Stimulated activated CD4-positive, alpha-beta T cell treated with anti-CD3 and anti-CD28 coated beads, Interleukin-12 subunit alpha, Interleukin-12 subunit beta, amount 100 ng/mL, for 48 hours (primary cell): ENCODE measurements around the gene C17orf75.

Experiments
- DNase-seq, 3 donors: peaks; one replicate each; pipeline ENCODE4 v3.0.0-alpha.2; 2020; ENCODE audit warnings: low read depth in 2 of 3, low spot score in 1 of 3

The C17orf75 gene

DNA sequence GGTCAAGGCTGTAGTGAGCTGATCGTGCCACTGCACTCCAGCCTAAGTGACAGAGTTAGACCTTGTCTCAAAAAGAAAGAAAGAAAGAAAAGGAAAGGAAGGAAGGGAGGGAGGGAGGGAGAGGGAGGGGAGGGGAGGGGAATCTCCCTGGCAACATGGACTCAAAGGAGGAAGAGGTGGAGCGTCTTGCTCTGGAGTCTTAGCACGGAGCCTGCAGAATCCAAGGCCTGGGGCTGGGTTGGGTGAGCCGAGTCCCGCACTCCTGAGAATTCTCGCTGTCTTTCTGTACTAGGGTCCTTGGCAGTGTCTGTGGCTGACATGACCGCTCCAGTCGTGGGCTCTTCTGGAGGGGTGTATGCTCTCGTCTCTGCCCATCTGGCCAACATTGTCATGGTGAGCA is 36.9 kb downstream of the C17orf75 start:
- no peak for DNase-seq

DNA sequence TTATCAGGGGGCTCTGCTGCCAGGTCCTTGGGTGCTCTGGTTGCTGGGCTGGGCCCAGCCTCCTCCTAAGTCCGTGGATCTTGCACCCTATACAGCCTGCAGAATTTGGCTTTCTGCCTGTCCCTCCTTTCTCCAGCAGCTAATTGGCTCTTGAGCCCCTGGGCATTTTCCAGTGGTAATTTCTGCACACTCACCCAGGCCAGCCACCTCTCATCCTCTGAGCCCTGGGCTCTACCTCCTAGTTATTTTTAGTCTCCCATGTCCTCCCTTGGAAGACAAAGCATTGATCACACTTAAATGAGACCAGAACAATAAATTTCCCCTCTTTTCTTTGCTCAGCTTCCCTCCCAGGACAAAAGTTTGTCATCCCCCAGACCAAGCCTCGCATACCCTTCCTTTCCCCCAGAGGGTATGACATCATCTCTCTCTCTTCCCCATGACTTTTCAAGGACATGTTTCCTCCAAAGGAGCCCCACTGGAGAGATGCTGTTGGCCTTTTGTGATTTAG is 38.1 kb downstream of the C17orf75 start:
- DNase-seq = no peak

DNA sequence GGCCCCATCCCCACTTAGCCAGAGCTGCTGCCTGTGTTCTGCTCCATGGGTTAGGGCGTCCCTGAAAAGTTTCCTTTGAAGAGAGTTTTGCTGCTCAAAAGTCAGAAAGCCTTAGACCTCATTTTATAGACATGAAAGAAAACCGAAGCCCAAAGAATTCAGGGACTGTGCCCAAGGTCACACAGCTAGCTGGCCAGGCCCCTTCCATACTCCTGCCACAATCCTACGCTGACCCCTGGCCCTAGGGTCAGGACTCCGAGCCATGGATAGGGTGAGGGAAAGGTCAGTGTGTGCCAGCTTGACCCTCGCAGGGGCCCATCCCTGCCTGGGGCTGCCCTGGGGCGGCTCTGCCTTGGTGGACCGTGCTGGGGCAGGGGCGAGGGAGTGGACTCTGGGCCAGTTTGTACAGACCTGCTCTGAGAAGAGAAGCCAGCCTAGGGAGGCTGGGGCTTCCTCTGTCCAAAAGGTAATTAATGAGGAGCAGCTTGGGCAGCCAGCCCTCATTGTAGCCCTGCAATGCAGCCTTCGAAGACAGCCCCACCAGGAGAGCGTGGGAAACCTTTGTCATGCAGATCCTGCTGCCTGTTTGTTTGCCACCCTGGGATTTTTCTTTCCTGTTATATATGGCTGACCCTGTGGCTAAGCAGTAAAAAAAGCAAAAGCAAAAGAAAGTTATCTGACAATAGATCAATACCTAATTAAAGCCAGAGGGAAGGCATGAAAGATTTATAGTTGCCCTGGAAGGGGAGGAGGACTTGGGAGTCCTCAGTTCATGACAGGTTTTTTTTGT is 38.9 kb downstream of the C17orf75 start:
- no peak for DNase-seq

DNA sequence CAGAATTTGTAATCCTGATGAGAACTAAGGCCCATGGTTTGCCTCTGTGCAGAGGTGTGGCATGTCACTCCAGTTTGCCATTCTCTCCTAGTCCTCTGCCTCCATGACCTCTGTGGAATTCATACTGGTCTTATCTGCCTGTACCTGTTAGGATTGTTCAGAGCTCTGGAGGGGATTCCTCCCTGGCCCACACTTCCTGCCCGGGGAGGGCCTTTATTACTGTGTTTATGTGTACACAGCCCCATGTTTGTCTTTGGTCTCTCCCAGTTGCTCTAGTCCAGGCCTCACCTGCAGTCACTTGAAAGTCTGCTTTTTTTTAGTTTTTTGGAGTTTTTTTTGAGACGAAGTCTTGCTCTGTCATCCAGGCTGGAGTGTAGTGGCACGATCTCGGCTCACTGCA is 39.9 kb downstream of the C17orf75 start:
- no peak for DNase-seq

DNA sequence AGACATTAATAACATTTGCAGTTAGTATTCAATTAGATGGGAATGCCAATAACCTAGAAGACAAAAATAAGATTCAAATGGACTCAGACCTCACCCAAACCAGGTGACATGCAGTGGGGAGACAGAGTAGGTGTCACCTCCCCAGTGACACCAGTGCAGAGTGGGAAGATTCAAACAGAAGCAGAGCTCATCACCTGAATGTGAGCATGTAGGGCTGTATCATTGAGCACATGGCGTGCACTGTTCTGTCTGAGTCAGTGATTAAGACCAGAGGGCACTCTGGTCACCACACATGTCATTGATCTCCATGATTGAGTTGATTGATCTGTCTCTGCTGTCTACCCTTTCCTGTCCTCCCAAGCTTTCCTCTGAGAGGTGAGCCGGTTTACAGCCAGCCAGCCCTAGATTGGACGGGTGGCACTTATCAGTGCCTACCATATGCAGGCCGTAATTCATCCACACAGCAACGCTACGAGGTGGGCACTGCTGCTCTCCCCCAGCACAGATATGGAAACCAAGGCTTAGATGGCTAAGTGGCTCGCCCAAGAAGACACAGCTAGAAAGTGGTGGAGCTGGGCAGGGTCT is 42.3 kb downstream of the C17orf75 start:
- no peak for DNase-seq

DNA sequence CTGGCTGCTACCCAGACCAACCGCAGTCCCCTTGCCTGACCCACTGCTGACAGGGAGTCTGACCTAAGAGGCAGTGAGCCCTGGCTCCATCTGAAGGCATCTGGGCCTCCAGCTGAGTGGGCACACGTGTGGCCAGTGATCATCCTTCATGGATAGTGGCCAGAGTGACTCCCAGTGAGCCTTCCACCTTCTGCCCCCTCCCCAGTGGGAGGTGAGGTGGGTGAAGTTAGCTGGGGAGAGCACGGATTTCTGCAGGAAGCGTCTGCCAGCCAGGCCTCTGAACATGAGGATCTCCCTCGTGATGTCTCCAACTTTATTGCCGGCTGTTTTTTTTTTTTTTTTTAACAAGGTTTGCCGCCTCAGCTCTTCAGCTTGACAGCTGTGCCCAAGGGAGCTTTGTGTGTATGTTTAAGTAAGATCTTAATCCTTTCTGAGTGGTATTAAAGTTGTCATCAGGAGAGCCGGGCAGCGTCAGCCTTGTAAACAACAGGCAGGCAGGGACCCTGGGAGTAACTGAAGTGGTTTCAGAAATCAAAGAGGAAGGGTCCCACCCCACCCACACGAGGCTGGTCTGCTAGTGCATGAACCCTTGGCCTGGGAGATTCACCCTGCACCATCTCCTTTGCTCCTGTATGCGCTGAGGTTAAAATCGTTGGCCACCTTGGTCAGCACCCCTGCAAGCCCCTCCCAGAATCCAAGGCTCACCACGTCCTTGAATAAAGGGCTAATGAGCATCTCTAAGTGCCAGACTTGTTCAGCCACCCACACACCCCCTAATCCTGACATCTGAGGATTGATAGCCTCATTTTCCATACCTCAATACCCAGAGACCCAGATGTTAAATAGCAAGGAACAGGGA is 43.0 kb downstream of the C17orf75 start:
- DNase-seq = no peak

DNA sequence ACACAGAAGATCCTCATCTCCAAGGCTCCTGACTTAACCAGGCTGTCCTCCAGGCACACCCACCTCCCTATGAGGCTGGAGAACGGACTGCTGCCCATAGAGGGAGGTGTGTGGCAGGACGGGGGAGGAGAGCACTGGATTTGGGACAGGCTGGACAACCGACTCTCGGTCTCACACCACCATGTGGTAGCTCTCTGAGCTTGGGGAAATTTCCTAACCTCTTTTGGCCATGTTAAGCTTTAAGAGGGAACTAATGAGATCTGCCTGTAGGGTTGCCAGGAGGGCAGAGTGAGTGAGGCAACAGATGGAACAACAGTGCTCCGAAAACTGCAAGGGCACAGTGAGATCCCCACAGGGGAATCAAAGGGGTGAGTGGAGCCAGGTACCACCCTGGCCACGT is 43.7 kb downstream of the C17orf75 start:
- DNase-seq = no peak

DNA sequence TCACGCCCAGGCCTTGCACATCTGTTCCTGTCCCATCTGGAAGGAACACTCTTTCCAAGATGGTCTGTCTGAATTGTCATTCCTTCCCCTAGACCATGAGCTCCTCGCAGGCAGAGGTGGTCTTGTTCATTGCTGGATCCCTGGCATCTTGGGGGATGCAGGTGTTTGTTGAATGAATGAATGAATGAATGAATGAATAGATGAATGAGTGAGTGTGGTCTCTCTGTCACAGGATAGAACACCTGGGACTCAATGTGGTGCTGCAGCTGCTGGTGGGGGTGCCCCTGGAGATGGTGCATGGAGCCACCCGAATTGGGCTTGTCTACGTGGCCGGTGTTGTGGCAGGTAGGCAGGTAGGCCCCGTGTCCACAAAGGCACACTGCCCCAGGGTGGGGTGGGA is 44.1 kb downstream of the C17orf75 start:
- DNase-seq = no peak

DNA sequence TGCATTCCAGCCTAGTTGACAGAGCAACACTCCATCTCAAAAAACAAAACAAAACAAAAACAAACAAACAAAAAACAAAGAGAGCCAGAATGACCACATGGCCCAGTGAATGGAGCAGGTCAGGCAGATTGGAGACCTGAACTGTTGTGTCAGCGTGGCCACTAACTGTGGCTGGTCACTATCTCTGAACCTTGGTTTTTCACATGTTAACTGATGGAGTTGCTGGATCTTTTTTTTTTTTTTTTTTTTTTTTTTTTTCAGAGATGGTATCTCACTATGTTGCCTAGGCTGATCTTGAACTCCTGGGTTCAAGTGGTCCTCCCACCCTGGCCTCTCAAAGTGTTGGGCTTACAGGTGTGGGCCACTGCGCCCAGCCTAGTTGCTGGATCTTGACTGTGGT is 44.5 kb downstream of the C17orf75 start:
- no peak for DNase-seq

DNA sequence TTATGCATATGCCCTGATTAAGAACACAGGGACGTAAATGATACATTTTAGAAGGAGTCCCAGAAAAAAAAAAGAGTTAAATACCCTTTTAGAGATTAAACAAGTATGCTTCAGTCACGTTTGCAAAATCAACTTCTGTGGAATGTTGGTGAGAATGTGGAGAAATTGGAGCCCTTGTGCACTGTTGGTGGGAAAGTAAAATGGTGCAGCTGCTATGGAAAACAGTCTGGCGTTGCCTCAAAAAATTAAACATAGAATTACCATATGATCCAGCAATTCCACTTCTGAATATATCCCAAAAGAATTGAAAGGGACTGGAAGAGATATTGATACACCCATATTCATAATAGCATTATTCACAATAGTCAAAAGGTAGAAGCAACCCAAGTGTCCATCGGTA is 49.9 kb downstream of the C17orf75 start:
- DNase-seq = no peak

DNA sequence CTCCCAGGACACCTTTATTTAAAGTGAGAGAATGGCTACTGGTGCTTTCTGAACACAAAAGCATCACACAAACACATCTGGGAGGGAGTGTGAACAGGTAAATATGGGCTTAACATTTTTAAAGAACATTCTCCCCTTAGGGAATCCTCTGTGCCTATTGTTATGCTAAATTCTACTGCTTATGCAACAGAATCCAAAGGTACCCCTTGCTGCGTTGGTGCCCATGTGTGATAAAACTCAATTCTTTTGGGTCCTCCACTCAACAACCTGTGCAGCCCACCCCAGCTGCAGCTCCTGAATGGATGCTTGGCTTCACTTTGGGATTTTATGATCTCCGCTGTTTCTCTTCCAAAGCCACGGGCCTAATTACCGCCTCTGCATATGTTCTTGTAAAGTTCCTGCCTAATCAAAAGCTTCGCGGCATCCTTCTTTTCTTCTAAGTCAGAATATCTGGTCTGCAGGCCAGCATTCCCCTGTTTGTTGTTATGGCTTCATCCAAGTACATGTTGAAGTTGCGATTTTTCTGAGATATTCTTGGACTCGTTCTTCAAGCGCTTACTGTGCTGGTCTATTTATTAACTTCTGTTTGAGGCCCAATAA is 52.4 kb downstream of the C17orf75 start:
- no peak for DNase-seq

DNA sequence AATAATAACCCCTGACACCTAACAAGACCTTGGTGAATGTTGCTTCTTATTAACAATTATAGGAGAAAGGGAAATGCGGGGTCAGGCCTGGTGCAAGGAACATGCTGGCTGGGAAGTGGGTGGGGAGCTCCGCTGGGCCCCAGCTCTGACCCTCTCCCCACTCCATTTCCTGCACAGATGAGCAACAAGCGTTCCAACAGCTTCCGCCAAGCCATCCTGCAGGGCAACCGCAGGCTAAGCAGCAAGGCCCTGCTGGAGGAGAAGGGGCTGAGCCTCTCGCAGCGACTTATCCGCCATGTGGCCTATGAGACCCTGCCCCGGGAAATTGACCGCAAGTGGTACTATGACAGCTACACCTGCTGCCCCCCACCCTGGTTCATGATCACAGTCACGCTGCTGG is 53.4 kb downstream of the C17orf75 start:
- DNase-seq = no peak

DNA sequence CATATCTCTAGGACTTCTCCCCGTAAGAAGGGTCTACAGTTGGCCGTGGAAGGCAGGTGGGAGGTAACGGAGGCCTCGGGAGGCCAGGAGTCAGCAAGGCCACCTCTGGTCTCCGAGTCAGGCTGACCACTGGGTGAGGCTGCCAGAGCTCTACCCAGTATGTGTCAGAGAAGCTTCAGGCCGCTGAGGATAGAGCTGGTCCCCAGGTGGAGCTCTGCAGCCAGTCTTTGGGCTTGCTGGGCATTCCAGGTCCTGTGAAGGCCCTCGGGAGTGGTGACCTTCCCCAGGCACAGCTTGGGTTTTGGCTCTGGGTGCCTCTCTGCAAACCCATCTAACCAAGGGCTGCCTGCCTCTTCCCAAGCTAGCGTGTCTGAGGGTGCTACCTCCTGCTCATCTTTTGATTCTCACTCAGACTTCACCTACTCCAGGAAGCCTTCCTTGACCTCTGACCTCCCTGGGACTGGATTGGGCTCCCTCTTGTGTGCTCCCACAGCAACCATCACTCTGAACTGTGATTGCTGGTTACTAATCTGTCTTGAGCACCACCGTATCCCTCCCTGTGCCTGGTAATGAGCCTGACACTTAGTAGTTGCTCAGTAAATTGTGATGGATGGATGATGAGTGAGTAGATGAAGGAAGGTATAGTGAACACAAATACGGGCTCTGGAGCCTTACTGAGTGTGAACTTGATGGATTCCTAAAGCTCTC is 54.0 kb downstream of the C17orf75 start:
- DNase-seq = no peak

DNA sequence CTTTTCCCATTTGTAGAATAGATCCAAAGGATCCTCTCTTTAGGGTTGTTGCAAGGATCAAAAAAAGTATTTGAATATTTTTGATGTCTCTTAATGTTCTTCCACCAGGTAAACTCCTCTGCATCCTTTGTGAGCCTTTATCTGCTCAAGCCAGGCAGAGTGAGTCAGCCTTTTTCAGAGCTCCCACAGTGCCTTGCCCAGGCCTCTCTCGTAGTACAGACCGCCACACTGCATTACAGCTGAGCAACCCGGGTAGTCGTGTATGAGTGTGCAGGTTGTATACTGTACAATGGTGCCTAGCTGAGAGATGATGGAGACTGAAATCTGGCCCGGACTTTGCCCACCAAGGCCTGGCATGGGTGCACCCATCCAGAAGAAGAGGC is 55.5 kb downstream of the C17orf75 start:
- no peak for DNase-seq

DNA sequence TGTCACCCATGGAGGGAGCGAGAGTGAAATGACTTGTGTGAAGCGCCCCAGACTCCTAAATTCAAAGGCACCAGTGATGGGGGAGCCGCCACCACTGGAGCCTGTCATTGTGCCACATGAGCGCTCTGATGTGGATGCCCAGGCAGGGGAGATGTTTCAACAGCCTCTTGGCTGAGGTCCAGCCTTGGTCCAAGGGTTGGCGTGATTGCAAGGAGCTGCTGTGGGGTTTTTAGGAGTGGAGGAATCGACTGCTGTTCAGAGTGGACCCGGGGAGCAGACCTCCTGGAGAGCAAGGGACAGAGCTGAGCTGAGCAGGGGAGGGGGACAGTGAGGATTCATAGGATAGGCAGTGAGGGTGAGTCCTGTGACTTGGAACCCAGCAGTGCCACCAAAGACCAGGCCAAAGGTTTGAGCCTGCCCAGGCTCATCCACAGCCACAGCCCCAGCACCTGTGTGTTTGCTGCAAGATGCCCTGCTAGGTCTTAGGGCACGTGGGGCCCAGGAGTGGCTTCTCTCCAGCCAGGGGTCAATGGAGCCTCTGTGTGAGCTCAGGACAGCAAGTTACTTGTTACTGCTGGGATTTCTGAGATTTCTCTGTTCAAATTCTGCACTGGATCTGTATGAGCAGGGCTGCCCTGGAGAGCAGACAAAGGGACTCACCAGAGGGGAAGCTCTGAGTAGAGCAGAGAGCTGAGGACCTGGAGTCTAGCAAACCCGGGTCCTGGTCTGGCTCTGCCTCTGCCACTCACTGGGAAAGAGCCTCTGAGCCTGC is 56.0 kb downstream of the C17orf75 start:
- DNase-seq = no peak

DNA sequence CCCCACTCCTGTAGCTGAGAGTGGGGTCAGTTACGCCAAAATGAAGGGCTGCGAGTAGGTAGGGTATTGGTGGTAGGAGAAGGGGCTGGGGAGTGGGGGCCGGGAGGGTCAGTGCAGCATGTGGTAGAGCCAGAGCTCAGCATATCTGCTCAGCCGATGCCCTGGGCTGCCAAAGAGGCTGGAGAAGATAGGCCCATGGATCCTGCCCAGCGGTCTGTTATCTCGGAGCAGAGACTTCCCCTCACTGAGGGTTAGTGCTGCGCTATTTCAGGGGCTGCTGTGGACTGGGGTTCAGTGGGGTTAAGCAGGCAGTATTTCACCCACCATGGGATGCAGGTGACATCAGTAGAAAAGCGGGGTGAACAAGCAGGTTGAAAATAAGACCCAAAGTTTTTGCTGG is 56.7 kb downstream of the C17orf75 start:
- DNase-seq = no peak

DNA sequence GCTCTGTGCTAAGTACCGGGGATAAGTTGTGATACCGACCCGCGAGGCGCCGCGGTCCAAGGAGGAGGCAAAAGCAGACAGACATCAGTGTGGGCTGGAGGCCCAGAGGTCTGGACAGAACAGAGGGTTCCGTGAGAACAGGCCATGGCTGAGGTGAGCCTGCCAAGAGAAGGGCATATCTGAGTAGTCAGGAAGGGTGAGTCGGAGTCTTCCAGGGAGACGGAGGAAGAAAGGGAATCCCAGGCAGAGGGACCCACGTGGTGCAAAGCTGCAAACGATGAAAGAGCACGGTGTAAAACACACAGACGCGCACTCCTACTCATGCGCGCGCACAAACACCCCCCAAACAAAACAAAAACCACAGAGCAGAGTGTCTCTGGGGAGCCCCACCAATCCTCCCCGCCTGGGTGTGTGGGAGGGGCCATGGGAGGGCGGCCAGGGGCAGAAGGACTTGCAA is 58.2 kb downstream of the C17orf75 start:
- DNase-seq = no peak

DNA sequence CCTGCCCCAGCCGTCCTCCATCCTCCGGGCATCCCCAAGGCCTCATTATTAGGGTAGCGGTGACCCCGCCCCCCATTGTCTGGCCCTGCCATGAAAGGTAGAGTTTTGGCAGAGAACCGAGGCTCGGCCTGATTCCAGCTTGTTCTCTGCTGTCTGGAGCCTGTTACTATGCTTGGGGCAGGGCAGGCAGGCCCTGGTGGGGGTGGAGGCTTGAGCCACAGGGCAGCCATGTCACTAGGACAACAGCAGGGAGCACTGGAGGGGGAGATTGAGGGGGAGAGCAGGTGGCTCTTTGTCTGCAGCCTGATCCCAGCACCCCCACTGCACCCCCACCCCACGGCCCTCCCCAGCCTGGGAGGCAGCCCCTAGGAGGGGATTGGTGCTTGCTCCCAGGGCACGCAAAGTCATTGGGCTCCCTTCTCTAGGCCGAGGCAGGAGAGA is 60.9 kb downstream of the C17orf75 start:
- no peak for DNase-seq

DNA sequence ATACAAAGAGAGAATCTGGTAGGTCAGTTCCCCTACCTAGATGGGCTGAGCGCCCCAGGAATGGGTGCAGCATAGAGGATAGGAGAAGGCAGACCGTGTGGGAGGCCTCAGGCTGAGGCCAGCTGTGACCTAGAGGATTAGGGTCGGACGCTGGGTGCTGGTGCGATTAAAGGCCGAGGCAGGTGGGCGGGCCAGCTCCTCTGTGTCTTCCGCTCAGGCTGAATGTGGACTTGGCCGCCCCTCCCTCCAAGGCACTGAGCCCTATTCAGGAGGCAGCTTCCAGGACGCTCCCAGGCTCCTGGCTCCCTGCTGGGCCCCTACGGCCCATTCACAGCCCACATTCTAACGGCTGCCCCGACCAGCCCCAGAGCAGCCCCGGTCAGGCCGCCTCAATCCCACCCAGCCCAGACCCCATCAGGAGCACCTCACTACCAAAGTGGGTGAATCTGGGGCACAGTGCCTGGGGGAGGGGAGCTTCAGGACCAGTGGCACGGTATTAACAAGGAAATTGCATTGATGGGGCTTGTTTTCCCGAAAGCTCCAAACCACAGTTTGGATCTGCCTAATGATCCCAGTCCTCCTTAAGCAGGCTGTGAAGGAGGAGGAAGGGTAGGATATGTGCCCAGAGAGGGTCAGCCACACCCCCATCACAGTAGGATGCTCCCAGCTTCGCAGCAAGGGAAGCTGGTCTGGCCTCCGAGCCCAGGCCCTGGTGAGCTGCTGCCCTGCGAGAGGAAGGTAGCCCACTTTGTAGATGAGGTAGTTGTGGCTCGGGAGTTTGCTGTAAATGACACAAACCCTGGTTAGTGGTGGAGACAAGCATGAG is 61.9 kb downstream of the C17orf75 start:
- no peak for DNase-seq
